NCI-H82 (cell line): ENCODE measurements around the gene MORN1.

Experiments used
- DNase-seq: peaks from one replicate; lab custom pipeline; 2025; lab: John Stamatoyannopoulos, UW

MORN1 gene

GRCh38 chr1:2272686-2273400 is 118.5 kb downstream of the MORN1 start:
- no peak for DNase-seq

GRCh38 chr1:2271841-2272655 is 119.3 kb downstream of the MORN1 start:
- no peak for DNase-seq
